Activated T-helper 1 cell treated with Interleukin-2 at 50 U/mL for 16 hours (primary cell): ENCODE measurements around the gene CATSPER1.

ENCODE experiments used
- DNase-seq: peaks from one replicate; pipeline ENCODE4 v3.0.0-alpha.2; 2020; ENCODE audit warnings: low read depth

Gene CATSPER1

DNA sequence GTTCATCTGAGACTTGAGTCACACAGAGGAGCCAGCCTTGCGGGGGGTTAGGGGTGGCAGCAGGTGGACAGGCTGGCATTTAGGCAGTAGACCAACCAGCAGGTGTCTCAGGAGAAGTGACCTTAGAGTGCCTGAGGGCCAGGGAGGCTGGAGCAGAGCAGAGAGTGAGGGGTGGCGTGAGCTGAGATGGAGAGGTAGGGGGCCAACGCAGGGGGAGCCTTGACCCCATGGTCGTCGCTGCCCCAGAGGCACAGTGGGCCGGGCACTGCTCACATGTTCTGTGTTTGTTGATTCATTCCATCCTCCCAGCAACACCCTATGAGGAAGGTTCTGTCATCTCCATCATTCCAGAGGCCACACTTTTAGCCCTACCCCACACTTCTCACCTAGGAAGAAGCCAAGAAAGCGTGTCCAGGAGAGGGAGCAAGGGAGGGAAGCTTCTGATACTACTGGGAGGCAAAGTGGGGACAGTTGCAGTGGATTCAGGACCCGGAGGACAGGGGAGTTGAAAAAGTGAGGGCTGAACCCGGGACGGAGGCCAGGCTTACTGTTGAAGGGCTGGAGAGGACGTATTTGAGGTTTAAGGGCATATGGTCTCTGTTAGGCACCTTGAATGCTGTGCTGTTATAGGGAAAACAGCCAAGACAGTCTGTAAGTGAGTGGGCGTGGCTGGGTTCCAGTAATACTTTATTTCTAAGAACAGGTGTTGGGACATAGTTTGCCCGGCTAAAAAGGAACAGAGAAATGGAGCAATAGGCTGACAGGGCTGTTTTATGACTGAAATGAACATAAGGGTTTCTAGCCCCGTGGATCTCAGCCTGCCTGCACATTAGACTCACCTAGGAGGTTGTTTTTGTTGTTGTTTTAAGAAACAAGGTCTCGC is 57.4 kb downstream of the CATSPER1 start:
- DNase-seq, result no peak

- no peak for DNase-seq
Measured at GRCh38 chr11:65967329-65967934, 58.8 kb downstream of the CATSPER1 start.
